GM18508 (cell line): ENCODE data around the gene C1QL3.
A peak's percentile ranks its signal among the peaks of the same experiment; 100 is the strongest.

ENCODE experiments used
- ATAC-seq: cut with Tn5 transposase; IDR thresholded peaks from one replicate; pipeline ENCODE4 v1.9.1; 2021; ENCODE audit warnings: moderate number of reproducible peaks; ENCODE audit not compliant: insufficient read depth, unreplicated experiment

C1QL3 gene

GRCh38 chr10:16521311-16522016, at the start of gene C1QL3:
TSS of gene C1QL3 (minus strand) at chr10:16521879. CDS start at chr10:16521065, 814 bp downstream.
- no peak for ATAC-seq

GRCh38 chr10:16570731-16571130, 49.1 kb upstream of the C1QL3 start:
- ATAC-seq: peak; percentile 97

GRCh38 chr10:16566202-16566805, 44.6 kb upstream of the C1QL3 start:
- no peak for ATAC-seq

GRCh38 chr10:16565604-16566003, 43.9 kb upstream of the C1QL3 start:
- no peak for ATAC-seq

- no peak for ATAC-seq
Measured at GRCh38 chr10:16562891-16563290, 41.2 kb upstream of the C1QL3 start.

- ATAC-seq: no peak
Measured at GRCh38 chr10:16559236-16559773, 37.6 kb upstream of the C1QL3 start.

- ATAC-seq: no peak
Measured at GRCh38 chr10:16547973-16548372, 26.3 kb upstream of the C1QL3 start.

GRCh38 chr10:16545116-16545736, 23.5 kb upstream of the C1QL3 start:
- ATAC-seq: no peak

- no peak for ATAC-seq
Measured at GRCh38 chr10:16544591-16544990, 22.9 kb upstream of the C1QL3 start.

GRCh38 chr10:16544099-16544498, 22.4 kb upstream of the C1QL3 start:
- ATAC-seq: no peak

- no peak for ATAC-seq
Measured at GRCh38 chr10:16536155-16536554, 14.5 kb upstream of the C1QL3 start.

- ATAC-seq: no peak
Measured at GRCh38 chr10:16529853-16530252, 8.2 kb upstream of the C1QL3 start.

- no peak for ATAC-seq
Measured at GRCh38 chr10:16527452-16527851, 5.8 kb upstream of the C1QL3 start.

- no peak for ATAC-seq
Measured at GRCh38 chr10:16520900-16521299, 779 bp downstream of the C1QL3 start.

- ATAC-seq: no peak
Measured at GRCh38 chr10:16519908-16520861, 1.5 kb downstream of the C1QL3 start.

GRCh38 chr10:16519250-16519907, 2.3 kb downstream of the C1QL3 start:
- ATAC-seq: peak; percentile 42

GRCh38 chr10:16518822-16519221, 2.9 kb downstream of the C1QL3 start:
- ATAC-seq: no peak

- ATAC-seq: no peak
Measured at GRCh38 chr10:16510843-16511242, 10.8 kb downstream of the C1QL3 start.

GRCh38 chr10:16509996-16510395, 11.7 kb downstream of the C1QL3 start:
- no peak for ATAC-seq

- ATAC-seq: no peak
Measured at GRCh38 chr10:16505161-16505560, 16.5 kb downstream of the C1QL3 start.
